Measurements from ENCODE around the gene PCBP3. TPM values are rescaled to one million over a fixed set of nuclear protein-coding genes. Genes with fewer than 3 reads are reported as not detected.

Gene PCBP3
- total and polyA plus RNA-seq, 10 of the 15 experiments (the other 5 are each of a cell fraction or from before 2014, with no cell fraction given): 0.09 to 1.3 (median 0.46) TPM; not detected in 3

DNA sequence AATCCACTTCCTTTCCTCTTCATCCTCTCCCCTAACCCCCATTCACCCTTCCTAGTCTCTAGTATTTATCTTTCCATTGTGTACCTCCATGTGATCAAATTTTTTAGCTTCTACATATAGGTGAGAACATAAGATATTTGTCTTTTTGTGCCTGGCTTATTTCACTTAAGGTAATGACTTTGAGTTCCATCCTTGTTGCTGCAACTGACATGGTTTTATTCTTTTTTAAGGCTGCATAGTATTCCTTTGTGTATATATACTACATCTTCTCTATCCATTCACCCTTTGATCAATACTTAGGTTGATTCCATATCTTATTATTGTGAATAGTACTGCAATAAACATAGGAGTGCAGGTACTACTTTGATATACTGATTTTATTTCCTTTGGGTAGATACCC, 128.7 kb downstream of the PCBP3 start:
- ATAC-seq (no peak), DNase-seq (ENCODE audit: low read depth, low spot score) (no peak), FAIRE-seq (no peak)
- Histone ChIP-seq H4K20me1 (ENCODE audit: control insufficient read depth, insufficient read depth) (no peaks in the 10 kb centered on the region), H3K27me3 (replicated peaks in 1 of 2; ENCODE audit: control insufficient read depth in 2 of 2, insufficient read depth in 2 of 2, low read length in 1 of 2) (no peaks in the 10 kb centered on the region), H3K4me3 (no peak overlapping the region), H2AFZ (ENCODE audit: control insufficient read depth, low read depth, low read length) (no peak overlapping the region), H3K79me2 (ENCODE audit: control insufficient read depth, insufficient read depth, low read length) (no peaks in the 10 kb centered on the region), H3K27ac (ENCODE audit: control insufficient read depth, insufficient read depth) (no peak overlapping the region), H3K36me3 (ENCODE audit: control insufficient read depth in 2 of 2, insufficient read depth in 2 of 2, low read length in 1 of 2) (no peaks in the 10 kb centered on the region), H3K4me2 (ENCODE audit: control insufficient read depth, insufficient read depth) (no peak overlapping the region), H3K9me3 (replicated peaks; ENCODE audit: control insufficient read depth, insufficient read depth, low read length) (no peaks in the 10 kb centered on the region), H3K4me1 (ENCODE audit: control insufficient read depth, insufficient read depth, low read length) (no peaks in the 10 kb centered on the region), H3K9ac (ENCODE audit: control insufficient read depth, insufficient read depth, low read length) (no peak overlapping the region)
- SMC1A ChIA-PET (ENCODE audit: uncharacterized antibody, unreplicated experiment): no interaction called here
- TF ChIP-seq SPI1 (IDR thresholded peaks at IDR 0.05; ENCODE audit: borderline replicate concordance, insufficient read depth, low read depth, low read length): no peak
- TF ChIP-seq POLR2A (IDR thresholded peaks at IDR 0.05; ENCODE audit: low read depth, low read length): no peak
- no peak for TF ChIP-seq RCOR1 (conservative IDR thresholded peaks at IDR 0.05; ENCODE audit: low read depth, low read length)
- TF ChIP-seq DPF2 (IDR thresholded peaks at IDR 0.05): no peak
- TF ChIP-seq, protein P1, sequence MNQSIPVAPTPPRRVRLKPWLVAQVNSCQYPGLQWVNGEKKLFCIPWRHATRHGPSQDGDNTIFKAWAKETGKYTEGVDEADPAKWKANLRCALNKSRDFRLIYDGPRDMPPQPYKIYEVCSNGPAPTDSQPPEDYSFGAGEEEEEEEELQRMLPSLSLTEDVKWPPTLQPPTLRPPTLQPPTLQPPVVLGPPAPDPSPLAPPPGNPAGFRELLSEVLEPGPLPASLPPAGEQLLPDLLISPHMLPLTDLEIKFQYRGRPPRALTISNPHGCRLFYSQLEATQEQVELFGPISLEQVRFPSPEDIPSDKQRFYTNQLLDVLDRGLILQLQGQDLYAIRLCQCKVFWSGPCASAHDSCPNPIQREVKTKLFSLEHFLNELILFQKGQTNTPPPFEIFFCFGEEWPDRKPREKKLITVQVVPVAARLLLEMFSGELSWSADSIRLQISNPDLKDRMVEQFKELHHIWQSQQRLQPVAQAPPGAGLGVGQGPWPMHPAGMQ (IDR thresholded peaks at IDR 0.05; ENCODE audit: borderline replicate concordance): no peak
- no peak for TF ChIP-seq TCF12 (IDR thresholded peaks at IDR 0.05; ENCODE audit: low read depth, low read length)
- TF ChIP-seq BHLHE40 (IDR thresholded peaks at IDR 0.05; ENCODE audit: borderline replicate concordance in 1 of 2, low read depth in 2 of 2, low read length in 1 of 2): no peak
- no peak for TF ChIP-seq GATAD2B (conservative IDR thresholded peaks at IDR 0.05; ENCODE audit: low read depth)
- no peak for TF ChIP-seq MYB (IDR thresholded peaks at IDR 0.05; ENCODE audit: borderline replicate concordance, low read depth, low read length)
- TF ChIP-seq, protein P2, sequence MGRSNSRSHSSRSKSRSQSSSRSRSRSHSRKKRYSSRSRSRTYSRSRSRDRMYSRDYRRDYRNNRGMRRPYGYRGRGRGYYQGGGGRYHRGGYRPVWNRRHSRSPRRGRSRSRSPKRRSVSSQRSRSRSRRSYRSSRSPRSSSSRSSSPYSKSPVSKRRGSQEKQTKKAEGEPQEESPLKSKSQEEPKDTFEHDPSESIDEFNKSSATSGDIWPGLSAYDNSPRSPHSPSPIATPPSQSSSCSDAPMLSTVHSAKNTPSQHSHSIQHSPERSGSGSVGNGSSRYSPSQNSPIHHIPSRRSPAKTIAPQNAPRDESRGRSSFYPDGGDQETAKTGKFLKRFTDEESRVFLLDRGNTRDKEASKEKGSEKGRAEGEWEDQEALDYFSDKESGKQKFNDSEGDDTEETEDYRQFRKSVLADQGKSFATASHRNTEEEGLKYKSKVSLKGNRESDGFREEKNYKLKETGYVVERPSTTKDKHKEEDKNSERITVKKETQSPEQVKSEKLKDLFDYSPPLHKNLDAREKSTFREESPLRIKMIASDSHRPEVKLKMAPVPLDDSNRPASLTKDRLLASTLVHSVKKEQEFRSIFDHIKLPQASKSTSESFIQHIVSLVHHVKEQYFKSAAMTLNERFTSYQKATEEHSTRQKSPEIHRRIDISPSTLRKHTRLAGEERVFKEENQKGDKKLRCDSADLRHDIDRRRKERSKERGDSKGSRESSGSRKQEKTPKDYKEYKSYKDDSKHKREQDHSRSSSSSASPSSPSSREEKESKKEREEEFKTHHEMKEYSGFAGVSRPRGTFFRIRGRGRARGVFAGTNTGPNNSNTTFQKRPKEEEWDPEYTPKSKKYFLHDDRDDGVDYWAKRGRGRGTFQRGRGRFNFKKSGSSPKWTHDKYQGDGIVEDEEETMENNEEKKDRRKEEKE (IDR thresholded peaks at IDR 0.05): no peak
- TF ChIP-seq CHD4 (IDR thresholded peaks at IDR 0.05): no peak
- BruUV-seq (replicated peaks): no TSS peak
- CTCF ChIA-PET: no interaction called here
- RAD21 ChIA-PET (ENCODE audit: unreplicated experiment): interaction anchor here (0.6 kb wide), 1 partner anchor 1014 kb away, joined by 3 read pairs; no protein-coding TSS in a partner anchor
- in situ Hi-C loops (cut with MboI) (no loop called here), intact Hi-C loops (cut with micrococcal nuclease; ENCODE audit: unreplicated experiment) (no loop called here)
- POLR2A ChIA-PET: no interaction called here

Data from GM12878 (cell line).